A673 (cell line): ENCODE data around the gene OR51A2. TPM values are rescaled to one million over a fixed set of nuclear protein-coding genes. Genes with fewer than 3 reads are reported as not detected.

Source experiments
- BruUV-seq: library from RNA; stranded (reverse); fragments of 400-500 nt; replicated peaks from 2 replicates; lab custom pipeline; 2021; lab: Mats Ljungman, UMichigan
- CTCF ChIA-PET: fragments of 300-600 bp; sonication (Branson Sonifier 250); formaldehyde crosslinking; loops from one replicate; lab custom pipeline; 2022; ENCODE audit warnings: antibody characterized with exemption; lab: Charles Lee
- POLR2A ChIA-PET: fragments of 300-600 bp; sonication (Branson Sonifier 250); formaldehyde crosslinking; loops from one replicate; lab custom pipeline; 2022; ENCODE audit warnings: antibody characterized with exemption; ENCODE audit not compliant: low non-redundant PET; lab: Charles Lee
- DNase-seq: peaks from one replicate; pipeline ENCODE4 v3.0.0-alpha.2; 2015; ENCODE audit warnings: low spot score
- H3K27ac ChIP-seq: fragments of 200-600 bp; sonication (generic); 2 replicates; pipeline ENCODE4 v1.5.1; 2016; ENCODE audit warnings: mixed run types, low read depth, mild to moderate bottlenecking, mixed read lengths, antibody characterized with exemption, low read length; ENCODE audit not compliant: poor library complexity, severe bottlenecking
- H3K27me3 ChIP-seq: fragments of 200-600 bp; sonication (generic); replicated peaks from 2 replicates; pipeline ENCODE4 v1.6.1; 2017; ENCODE audit warnings: mixed run types, low read depth, mild to moderate bottlenecking, mixed read lengths, antibody characterized with exemption, low read length; ENCODE audit not compliant: insufficient read depth, poor library complexity
- H3K36me3 ChIP-seq: fragments of 200-600 bp; sonication (generic); 2 replicates; pipeline ENCODE4 v1.6.1; 2016; ENCODE audit warnings: mixed run types, mild to moderate bottlenecking, mixed read lengths, antibody characterized with exemption, low read length; ENCODE audit not compliant: insufficient read depth, poor library complexity, severe bottlenecking
- H3K4me1 ChIP-seq: fragments of 200-600 bp; sonication (generic); 2 replicates; pipeline ENCODE4 v1.6.1; 2017; ENCODE audit warnings: mixed run types, mild to moderate bottlenecking, mixed read lengths, antibody characterized with exemption, low read length; ENCODE audit not compliant: insufficient read depth, poor library complexity, severe bottlenecking
- H3K4me3 ChIP-seq: fragments of 200-600 bp; sonication (generic); 2 replicates; pipeline ENCODE4 v1.5.1; 2016; ENCODE audit warnings: low read depth, mixed run types, mild to moderate bottlenecking, mixed read lengths, low read length; ENCODE audit not compliant: poor library complexity, severe bottlenecking
- H3K9me3 ChIP-seq: fragments of 200-600 bp; sonication (generic); 2 replicates; pipeline ENCODE4 v1.6.1; 2016; ENCODE audit warnings: mixed run types, low read depth, mild to moderate bottlenecking, mixed read lengths, antibody characterized with exemption, low read length; ENCODE audit not compliant: poor library complexity, severe bottlenecking
- EZH2 ChIP-seq: fragments of 200-600 bp; sonication (generic); IDR thresholded peaks from 2 replicates; pipeline ENCODE4 v1.6.1; 2017; ENCODE audit warnings: borderline replicate concordance, low read depth, mild to moderate bottlenecking, mixed read lengths, antibody characterized with exemption, low read length; ENCODE audit not compliant: poor library complexity, severe bottlenecking
- intact Hi-C: fragments of 100-400 bp; cut with micrococcal nuclease; formaldehyde crosslinking; loops from one replicate; pipeline ENCODE4 v1.10.0; 2022; ENCODE audit not compliant: unreplicated experiment
- total RNA-seq: library from RNA; stranded (reverse); gene quantifications from 2 replicates; pipeline ENCODE4 v1.2.3, GENCODE V29; 2021
- TF ChIP-seq, protein P1 (sequence below): fragments of 300-800, 200-600 bp; sonication (generic); conservative IDR thresholded peaks from 2 replicates; pipeline ENCODE4 v1.5.1; 2017; ENCODE audit warnings: low read depth, mild to moderate bottlenecking, antibody characterized with exemption, low read length, moderate library complexity, mixed read lengths

OR51A2 gene
- total RNA-seq, 1 experiment from 2014 or later: not detected

DNA sequence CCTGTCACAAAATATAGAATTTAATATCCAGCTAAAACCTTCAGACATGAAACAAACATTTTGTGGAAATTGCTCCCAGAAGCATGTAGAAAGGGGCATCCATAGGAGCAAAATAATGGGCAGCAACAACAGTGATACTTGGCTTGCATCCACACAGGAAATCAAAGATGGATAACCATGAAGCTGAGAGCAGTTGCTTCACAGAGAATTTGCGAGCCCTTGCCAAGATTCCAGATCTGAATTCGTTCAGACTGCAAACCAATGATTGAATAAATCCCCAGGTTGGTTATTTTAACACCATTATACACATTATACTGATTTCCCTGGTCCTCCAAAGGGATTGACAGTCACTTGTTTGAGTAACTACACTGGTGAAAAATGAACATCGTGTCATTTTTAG is 23.5 kb upstream of the OR51A2 start:
- TF ChIP-seq EZH2: no peak
- TF ChIP-seq, protein P1, sequence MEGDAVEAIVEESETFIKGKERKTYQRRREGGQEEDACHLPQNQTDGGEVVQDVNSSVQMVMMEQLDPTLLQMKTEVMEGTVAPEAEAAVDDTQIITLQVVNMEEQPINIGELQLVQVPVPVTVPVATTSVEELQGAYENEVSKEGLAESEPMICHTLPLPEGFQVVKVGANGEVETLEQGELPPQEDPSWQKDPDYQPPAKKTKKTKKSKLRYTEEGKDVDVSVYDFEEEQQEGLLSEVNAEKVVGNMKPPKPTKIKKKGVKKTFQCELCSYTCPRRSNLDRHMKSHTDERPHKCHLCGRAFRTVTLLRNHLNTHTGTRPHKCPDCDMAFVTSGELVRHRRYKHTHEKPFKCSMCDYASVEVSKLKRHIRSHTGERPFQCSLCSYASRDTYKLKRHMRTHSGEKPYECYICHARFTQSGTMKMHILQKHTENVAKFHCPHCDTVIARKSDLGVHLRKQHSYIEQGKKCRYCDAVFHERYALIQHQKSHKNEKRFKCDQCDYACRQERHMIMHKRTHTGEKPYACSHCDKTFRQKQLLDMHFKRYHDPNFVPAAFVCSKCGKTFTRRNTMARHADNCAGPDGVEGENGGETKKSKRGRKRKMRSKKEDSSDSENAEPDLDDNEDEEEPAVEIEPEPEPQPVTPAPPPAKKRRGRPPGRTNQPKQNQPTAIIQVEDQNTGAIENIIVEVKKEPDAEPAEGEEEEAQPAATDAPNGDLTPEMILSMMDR: no peak

GRCh38 chr11:4975436-4975835 is 19.9 kb upstream of the OR51A2 start:
- Histone ChIP-seq H3K27ac (no peak overlapping the region), H3K4me1 (no peaks in the 10 kb centered on the region), H3K9me3 (no peaks in the 10 kb centered on the region), H3K27me3 (no peaks in the 10 kb centered on the region), H3K4me3 (no peak overlapping the region), H3K36me3 (no peaks in the 10 kb centered on the region)
- no peak for DNase-seq
- POLR2A ChIA-PET: no interaction called here
- no TSS peak for BruUV-seq
- CTCF ChIA-PET: no interaction called here
- intact Hi-C loops: loop anchor here (5.0 kb wide), 1 partner anchor 43 kb away; no protein-coding TSS in a partner anchor
- TF ChIP-seq, protein P1: no peak
- no peak for TF ChIP-seq EZH2

More for the DNA sequence above, 23.5 kb upstream of the OR51A2 start:
- CTCF ChIA-PET: no interaction called here
- intact Hi-C loops: loop anchor here (5.0 kb wide), 1 partner anchor 47 kb away; no protein-coding TSS in a partner anchor
- H3K27ac ChIP-seq: no peak overlapping the region
- no peaks in the 10 kb centered on the region for H3K9me3 ChIP-seq
- no TSS peak for BruUV-seq
- DNase-seq: no peak
- POLR2A ChIA-PET: no interaction called here
- H3K4me3 ChIP-seq: no peak overlapping the region
- H3K36me3 ChIP-seq: no peaks in the 10 kb centered on the region
- no peaks in the 10 kb centered on the region for H3K27me3 ChIP-seq
- H3K4me1 ChIP-seq: no peaks in the 10 kb centered on the region

GRCh38 chr11:4962816-4963215 is 7.3 kb upstream of the OR51A2 start:
- no peaks in the 10 kb centered on the region for H3K4me1 ChIP-seq
- no TSS peak for BruUV-seq
- TF ChIP-seq EZH2: no peak
- TF ChIP-seq, protein P1: no peak
- POLR2A ChIA-PET: no interaction called here
- intact Hi-C loops: no loop called here
- no peak overlapping the region for H3K27ac ChIP-seq
- no peaks in the 10 kb centered on the region for H3K36me3 ChIP-seq
- no peak overlapping the region for H3K4me3 ChIP-seq
- no peaks in the 10 kb centered on the region for H3K27me3 ChIP-seq
- no peaks in the 10 kb centered on the region for H3K9me3 ChIP-seq
- CTCF ChIA-PET: no interaction called here
- DNase-seq: no peak
